Suppressor macrophage treated with lipopolysaccharide for 4 hours (primary cell): ENCODE results near the gene IFRD2.
"Not testable (repeated sequence)": the region's sequence is repeated elsewhere in the genome, so short reads cannot be mapped to it uniquely, and the experiment has no call there.

Experiments used
- DNase-seq: peaks from one replicate; pipeline ENCODE4 v3.0.0-alpha.2; 2020

The IFRD2 gene

DNA sequence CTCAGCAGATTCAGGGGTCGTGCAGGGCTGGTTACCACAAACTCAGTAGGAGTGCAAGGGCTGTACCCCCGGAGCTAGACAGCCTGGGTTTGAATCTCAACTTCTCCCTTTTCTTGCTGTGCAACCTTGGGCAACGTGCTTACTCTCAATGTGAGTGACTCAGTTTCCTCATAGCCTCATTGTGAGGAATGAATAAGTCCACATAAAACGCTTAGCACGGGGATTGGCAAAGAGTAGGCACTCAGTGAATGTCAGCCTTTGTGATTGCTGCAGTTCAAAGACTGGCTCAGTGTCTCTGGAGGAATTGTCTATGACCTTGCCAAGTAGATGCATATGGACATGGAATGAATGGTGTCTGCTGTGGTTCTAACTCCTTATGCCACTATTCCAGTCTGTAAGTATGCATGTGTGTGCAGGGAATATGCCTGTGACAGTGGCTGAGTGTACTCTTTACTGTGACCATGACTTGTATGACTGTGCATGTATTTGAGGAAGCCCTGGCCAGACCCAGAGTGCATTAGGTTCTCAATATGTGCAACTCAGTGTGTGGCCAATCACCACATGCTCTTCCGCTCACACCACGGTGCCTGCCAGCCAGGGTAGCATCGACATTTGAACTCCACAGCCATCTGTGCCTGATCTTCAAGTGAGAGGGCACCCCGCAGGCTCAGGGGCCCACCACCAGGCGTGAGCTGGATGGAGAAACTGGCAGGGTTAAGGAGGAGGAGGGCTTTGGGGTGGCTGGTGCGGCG, 7.9 kb upstream of the IFRD2 start:
- DNase-seq, result peak; percentile 82

DNA sequence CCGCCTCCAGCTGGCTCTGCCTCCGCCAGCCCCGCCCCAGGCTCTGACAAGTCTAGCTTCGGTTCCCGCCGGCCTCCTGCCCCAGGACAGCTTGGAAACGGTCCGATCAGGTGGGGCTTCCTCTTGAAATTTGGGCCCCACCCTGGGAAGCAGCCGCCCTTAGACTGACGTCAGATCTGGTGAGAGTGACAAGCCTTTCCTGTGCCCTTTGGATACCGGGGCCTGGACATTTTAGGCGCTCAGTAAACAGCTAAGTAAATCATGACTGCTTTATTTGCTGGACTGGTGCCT, 7.4 kb upstream of the IFRD2 start:
- DNase-seq, result no peak

DNA sequence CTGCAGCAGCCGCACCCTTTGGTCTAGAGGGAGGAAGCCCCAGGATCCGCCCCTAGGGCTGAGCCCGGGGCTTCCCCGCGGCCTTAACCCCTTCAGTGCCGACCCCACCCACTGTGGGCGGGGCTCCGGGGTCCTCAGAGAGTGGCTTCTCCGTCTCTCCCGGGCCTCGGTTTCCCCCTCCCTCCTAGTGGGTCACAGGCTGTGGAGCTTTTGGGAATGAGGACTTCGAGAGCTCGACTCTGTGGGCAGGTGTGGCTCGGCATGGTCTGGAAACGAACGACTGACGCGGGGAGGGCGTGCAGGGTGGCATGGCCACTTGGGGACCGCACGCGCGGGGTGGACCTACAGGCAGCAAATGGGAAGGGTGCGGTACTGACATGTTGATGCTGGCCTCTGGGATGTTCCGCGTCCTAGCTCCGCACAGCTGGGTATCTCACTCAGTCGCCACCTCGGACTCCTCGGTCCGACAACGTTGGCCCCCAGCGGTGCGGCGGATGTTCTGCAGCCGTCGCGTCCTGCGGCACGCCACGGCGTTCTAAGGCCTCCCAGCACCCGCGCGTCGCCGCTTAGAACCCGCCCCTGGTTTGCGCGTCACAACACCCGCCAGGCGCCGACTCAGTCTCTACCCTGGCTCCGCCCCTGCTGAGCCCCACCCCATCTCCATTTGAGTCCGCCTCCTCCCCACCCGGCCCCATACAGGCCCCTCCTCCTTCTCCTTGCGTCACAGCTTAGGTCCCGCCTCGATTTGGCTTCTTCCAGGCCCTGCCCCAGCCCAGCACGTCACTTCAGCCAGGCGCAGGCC, 6.8 kb upstream of the IFRD2 start, which contains the start of the genes HYAL3 and NAA80:
HYAL3 (minus strand) TSS at position 570 of the 802 bp plus-strand sequence. CDS start 3,803 bp downstream, outside the sequence.
NAA80 (minus strand) TSS at position 570 of the 802 bp plus-strand sequence. CDS start 1,942 bp downstream, outside the sequence.
- DNase-seq, result peak; percentile 100

DNA sequence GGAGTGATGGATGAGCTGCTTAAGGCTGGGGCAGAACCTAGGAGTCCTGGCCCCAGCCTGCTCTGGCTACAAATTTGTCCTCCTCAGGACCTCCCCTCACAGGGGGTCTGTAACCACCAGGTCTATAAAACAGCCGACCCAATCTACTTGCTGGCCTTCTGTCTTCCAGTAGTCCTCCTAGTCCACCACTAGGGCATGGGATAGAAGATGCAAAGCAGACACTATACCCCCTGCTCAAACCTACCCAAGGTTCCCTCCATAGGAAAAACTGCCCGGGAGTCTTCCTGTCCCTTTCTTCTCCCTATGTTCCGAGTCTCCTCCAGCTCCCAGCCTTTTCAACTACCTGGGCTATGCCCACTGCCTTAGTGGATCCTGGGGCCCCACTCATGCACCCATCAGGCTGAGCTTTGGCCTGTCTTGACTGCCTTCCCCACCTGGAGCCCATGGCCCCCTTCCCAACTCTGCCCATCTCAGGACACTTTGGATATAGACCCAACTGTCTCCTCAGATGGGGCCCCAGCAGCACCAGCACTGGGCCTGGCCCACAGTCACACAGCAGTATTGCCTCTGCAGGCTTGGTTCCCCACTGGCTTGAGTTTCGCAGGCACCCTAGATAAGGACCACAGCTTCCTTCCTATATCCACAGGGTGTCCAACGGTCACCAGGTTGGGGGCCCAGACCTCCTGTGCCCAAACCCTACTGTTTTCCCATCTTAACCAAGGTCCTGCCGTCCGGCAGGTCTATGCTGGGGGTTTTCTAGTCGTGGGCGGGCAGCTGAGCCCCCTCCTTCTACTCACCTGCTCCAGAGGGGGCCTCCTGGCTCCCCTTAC, 5.9 kb upstream of the IFRD2 start:
- DNase-seq, result no peak

DNA sequence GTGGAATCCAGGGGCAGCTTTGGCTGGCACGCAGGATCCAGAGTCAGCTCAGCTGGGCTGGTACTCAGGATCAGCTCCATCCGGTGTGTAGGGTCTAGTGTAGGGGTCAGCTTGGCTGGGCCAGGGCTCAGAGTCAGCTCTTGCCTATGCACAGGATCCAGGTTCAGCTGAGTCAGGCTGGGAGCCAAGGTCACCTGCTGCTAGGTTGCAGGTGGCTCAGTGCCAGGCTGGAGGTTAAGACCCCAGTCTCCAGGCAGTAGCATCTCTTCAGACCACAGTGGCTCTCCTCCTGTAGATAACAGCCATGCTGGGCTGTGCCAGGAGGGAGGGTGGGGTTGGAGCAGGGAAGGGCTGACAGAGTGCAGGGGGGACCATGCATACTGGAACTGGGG, 5.2 kb upstream of the IFRD2 start:
- DNase-seq, result no peak

DNA sequence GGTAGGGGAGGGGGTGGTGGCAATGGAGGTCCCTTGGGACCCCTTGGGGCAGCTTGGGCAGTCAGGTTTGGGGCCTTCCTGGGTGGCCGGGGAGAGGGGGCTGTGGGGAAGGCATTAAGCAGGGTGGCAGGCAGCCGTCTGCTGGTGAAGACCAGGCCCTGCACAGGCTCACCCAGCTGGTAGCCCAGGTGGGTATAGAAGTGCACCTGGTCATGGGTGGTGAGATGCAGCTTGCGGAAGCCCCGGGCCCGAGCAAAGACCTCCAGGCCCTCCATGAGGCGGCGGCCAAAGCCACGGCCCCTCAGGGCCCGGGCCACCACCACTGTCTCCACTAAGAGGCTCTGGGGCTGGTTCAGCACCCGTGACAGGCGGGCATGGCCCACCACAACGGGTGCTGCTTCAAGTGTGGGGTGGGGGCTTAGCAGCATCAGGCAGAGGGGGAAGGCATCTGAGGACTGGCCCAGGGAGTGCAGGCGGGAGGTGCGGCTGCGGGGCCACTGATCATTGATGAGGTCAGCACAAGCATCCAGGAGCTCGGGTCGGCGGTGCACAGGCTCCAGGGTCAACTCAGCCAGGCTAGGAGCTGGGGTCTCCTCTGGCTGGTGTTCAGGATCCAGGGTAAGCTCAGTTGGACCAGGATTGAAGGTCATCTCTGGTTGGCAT, 4.6 kb upstream of the IFRD2 start:
- no peak for DNase-seq

DNA sequence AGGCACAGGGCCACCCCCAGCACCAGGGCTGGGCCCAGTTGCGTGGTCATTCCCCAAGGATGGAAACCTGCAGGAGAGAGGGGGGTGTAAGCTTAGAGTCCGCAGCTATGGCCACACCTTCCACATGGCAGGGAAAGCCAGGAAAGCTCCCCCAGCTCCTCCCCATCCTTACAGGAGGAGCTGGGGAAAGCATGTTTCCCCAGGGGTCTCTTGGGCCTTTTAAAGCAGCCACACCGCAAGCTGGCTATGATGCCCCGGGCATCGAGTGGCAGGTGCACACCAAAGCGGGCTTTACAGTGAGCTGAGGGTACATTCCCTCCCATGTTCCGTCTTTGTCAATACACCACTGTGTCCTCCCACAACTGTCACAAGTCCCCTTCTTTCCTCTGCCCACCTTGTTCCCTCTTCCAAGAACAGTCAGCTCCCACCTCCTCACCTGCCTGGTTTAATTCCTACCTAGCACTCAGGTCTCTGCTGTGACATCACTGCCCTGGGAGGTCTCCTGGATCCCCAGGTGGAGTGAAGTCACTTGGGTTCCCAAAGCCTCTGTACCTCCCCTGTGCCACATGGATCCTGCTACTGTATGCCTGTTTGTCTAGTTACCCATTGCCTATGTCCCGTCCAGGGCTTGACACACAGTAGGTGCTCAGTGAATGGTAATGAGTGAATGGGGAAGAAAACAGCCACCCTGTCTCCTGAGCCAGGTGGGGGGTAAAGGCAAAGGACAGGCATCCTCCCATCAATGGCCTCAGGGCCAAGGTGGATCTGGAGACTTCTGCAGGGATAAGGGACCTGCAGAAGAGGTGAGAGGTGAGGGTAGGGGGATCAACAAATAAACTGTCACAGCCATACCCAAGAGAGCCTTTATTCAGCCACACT, 3.6 kb upstream of the IFRD2 start:
- DNase-seq, result no peak

DNA sequence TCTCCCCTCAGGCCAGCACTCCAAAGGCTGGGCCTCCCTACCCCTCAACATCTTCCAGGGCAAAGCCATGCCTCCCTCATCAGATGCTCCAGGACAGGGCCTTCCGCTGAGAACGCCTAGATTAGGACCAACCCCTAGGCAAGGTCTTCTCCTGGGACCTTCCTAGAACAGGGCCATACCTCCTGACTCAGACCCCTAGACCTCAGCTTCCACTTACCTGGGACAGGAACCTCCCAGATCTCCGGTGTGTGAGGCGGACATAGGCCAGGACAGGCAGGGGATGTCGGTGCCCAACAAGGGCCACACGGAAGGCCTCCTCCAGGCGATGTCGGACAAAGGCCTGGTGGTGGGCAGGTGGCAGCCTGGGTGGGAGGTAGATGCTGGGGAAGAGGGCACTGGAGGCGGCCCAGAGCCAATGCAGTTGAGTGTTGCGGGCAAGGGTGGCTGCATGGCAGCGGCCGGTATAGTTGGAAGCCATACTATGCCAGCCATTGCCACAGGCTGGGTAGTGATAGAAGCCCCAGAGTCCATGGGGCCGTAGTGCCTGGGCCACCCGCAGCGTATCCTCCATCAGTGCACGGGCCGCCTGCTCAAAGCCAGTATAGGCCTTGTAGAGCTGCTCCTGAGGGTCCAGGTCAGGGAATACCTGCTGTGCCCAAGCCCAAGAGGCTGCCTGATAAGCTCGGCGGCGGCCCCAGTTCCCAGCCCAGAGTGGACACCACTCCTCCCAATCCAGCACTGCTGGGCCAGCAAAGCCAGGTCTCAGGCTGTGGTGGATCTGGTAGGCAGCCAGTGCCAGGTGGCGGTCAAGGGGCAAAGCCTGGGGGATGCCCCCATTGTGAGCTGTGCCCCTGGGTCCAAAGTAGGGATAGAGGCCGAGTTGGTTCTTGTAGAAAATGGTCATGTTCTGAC, 2.5 kb upstream of the IFRD2 start:
- DNase-seq, result no peak

DNA sequence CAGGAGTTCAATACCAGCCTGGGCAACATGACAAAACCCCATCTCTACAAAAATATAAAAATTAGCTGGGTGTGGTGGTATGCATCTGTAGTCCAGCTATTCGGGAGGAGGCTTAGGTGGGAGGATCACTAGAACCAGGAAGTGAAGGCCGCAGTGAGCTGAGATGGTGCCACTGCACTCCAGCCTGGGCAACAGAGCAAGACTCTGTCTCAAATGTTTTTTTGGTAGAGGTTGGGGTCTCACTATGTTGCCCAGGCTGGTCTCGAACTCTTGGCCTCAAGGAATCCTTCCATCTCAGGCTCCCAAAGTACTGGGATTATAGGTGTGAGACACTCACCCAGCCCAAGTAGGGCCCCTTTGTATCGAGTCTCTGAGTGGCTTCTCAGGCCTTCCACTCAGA, 1.9 kb upstream of the IFRD2 start:
- no peak for DNase-seq

DNA sequence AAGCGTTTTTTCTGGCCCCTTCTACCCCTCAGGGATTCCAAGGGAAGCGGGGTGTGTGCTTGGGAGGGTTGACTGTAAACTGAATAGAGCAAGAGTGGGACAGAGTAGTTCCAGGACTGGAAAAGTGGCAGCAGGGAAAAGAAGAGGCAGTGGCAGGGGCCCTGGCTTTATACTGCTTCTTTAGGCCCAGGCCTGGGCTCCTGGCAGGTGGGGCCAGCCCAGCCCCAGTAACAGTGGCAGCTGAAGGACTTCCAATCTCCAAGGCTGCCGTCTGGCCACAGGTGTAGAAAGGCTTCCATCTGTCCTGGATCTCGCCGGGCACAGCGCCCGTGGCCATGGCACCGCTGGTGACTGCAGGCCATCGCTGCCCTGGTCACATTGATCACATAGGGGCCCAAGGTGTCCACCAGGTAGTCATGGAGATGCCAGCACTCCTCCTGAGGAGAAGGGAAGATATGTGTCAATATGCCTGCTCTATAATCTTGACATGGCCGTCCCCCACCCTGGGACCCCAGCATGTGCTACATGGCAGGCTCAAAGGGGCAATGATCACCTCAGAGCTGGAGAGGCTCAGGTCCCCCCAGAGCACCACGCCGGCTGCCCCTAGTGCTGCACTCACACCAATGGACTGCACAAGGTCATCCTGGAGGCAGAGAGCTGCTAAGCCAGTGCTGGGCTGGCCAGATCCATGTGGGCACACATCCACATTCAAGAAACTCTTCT, 1.0 kb upstream of the IFRD2 start:
- no peak for DNase-seq

DNA sequence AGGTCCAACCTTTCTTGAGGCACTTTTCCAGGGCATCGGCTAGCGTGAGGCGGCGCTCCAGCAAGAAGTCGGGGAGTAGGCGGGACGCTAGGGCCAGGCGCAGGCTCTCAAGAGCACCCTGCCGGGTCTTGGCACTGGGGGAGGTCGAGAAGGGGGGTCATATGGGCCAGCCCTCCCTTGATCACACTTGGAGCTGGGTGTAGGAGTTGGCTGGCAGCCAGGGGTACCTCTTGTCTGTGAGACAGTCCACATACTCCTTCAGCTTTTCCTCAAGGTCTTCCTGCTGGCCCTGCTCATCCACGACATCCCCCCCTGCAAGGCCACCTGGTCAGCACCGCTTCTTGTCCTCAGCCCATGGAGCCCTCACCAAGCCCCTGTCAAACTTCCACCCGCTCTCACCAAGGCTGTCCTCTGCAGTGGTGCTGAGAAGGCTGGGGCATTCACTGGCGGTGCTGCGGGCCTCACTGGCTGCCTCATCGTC, 2.0 kb downstream of the IFRD2 start:
- DNase-seq, result no peak

DNA sequence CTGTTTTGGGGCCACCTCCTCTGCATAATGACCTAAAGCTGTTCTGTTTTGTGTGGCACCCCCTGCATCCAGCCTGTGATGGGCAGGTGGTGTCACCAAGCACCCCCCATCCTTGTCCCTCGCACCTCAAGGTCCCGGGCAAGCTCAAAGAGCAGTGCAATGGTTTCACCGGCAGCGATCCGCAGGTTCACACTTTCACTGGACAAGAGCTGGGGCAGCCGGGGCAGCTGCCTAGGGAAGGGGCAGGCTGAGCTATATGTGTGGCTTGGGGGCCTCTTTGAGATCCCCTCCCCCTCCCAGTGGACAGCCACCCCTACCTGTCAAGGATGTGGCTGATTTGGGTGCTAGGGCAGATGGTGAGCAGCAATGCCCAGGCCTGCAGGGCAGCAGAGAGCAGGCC, 3.1 kb downstream of the IFRD2 start:
- no peak for DNase-seq

DNA sequence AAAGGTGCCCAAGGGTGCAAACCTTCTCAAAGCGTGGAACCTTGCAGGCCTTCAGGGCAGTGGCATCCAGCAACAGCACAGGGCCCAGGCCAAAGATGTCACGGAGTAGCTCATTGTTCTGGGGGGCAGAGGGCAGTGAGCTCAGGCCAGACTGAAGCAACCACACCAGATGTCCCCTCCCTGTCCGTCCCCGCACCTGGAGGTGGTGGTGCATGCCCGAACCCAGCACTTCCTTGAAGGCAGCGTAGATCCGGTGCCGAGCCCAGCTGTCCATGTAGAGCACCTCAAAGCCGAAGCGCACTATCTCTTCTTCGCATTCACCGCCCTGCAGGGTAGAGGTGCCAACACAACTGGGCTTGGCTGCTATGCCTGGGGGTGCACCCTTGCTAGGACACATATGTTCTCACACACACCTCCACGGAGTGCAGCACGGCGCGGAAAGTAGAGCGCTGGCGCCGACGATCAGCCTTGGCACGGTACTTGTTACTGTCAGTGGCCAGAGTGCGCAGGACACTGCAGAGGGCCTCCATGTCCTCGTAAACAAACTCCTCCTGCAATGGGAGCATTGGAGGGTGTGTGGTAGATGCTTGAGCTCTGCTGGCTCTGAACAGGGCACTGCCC, 3.7 kb downstream of the IFRD2 start:
- DNase-seq, result no peak

DNA sequence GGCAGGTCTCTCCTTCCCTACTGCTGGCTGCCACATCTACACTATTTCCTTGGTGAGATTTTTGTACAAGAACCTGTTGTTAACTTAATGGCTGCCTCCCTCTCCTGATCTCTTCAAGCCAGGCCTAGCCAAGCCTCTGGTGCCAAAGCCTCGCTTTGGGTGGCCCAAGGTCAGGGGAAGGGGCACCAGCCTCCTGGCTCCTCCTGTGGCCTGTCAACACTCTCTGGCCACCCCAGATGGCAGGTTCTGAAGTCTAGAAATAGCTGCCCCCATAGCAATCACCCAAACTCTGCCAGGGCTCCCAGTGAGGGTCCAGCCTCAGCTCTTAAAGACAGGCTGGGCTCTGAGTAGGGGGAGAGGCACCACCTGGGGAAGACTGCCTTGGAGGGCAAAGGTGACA, 5.0 kb downstream of the IFRD2 start:
- DNase-seq, result no peak

DNA sequence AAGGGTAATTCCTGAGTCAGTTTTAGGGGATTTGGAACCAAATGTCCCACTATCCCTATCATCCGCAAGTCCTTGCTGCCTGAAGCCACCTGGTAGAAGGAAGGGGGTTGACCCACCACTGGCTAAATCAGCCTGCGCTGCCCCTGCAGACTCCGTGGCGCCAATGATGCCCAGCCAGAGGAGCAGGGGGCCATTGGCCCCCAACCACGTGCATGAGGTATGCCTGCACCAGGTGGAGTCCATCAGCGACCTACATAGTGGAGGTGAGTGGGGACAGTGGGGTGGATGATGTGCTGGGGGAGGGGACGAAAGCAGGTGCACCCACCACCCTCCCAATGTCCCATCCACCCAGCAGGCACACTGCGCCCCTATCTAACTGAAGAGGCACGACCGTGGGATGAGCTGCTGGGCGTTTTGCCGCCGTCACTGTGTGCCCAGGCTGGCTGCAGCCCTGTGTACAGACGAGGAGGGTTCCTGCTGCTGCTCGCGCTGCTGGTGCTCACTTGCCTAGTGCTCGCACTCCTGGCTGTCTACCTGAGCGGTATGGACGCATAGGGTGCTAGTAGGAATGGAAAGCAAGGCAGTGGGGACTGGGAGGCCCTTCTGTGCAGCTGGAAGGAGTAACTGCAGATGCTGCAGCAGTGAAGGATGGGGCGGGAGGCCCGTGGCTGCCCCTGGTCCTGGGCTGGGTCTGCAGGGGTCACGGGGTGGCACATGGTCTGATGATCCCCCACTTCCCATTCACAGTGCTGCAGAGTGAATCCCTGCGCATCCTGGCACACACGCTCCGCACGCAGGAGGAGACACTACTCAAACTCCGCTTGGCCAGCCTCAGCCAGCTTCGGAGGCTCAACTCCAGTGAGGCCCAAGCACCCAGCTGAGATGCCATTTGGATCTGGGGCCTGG, 5.7 kb downstream of the IFRD2 start:
- no peak for DNase-seq

DNA sequence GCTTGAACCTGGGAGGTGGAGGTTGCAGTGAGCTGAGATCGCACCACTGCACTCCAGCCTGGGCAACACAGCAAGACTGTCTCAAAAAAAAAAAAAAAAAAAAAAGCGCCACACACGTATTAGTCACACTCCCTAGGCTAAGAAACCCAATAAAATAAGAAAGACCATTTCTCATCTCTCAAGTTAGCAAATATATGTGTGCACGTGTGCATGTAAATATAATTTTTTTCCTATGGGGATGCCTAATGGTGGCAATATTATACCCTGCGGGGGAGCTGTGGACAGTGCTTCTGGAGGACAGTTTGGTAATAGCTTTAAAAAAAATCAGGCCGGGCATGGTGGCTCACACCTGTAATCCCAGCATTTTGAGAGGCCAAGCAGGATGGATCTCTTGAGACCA, 8.1 kb downstream of the IFRD2 start:
- DNase-seq, result not testable (repeated sequence)

DNA sequence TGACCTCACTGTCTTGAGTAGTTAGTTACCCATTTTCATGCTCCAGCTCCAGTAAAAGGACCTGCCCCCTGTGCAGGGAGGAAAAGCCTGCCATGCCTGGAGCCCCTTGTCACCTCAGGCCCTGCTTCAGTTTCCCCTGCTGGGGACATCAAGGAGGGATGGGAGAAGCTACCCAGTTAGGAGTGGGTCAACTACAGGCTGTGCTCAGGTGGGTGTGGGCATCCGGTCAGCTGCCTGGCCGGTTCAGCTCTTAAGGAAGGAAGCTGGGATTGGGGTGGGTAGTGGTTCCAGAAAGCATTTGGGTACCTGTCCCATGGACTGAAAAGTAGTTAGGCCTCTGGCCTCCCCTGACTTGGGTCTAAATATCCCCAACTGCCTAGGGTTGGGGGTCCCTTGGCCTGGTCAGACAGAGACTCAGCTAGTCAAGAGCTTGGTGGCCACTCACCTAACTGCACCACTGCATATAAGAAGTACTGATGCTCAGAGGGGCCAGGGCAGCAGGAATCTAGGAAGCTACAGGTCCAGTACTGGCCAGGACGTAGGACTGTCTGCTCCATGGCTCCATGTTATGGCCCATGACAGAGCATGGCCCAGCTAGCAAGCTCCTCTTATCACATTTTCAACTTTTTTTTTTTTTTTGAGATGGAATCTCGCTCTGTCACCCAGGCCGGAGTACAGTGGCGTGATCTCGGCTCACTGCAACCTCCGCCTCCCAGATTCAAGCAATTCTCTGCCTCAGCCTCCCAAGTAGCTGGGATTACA, 12.8 kb downstream of the IFRD2 start:
- no peak for DNase-seq

DNA sequence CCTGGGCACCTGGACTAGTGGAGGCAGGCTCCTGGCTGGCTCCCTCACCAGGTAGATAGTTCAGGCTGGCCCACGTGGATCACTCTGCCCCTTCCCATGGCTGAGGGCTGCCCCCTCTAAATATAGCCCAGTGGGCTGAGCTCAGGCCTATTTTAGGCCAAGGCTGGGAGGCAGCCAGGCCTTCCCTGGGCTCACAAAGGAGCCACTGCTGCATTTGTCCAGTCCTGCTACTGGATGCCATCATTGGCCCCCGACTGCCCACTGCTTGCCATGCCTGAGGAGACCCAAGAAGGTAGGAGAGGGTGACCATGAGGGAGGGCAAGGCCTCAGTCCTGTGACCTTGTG, 13.4 kb downstream of the IFRD2 start, which contains the start of gene LSMEM2:
LSMEM2 (plus strand) TSS at position 208 of the 345 bp plus-strand sequence; CDS start at position 235, 27 bp downstream.
- DNase-seq, result no peak
